HepG2 (cell line): ENCODE results near the gene ACOT6.

Experiments
- AHR ChIP-seq: IDR thresholded peaks from 2 replicates; pipeline ENCODE4 v1.6.1; 2018; ENCODE audit warnings: missing genetic modification reagents, missing compliant biosample characterization
- ATF2 ChIP-seq: sonication (generic); formaldehyde crosslinking; IDR thresholded peaks from 2 replicates; pipeline ENCODE4 v1.4.0; 2020; ENCODE audit warnings: missing genetic modification reagents
- BCL3 ChIP-seq: sonication (generic); formaldehyde crosslinking; IDR thresholded peaks from 2 replicates; pipeline ENCODE4 v1.5.1; 2020; ENCODE audit warnings: mild to moderate bottlenecking, missing genetic modification reagents, moderate library complexity
- CTCF ChIP-seq: sonication (generic); formaldehyde crosslinking; IDR thresholded peaks from 2 replicates; pipeline ENCODE4 v1.5.0; 2020; ENCODE audit warnings: mild to moderate bottlenecking, missing genetic modification reagents, moderate library complexity
- FIP1L1 ChIP-seq: fragments of 200-400 bp; formaldehyde crosslinking; IDR thresholded peaks from 2 replicates; pipeline ENCODE4 v1.6.1; 2018; ENCODE audit warnings: low read depth, mild to moderate bottlenecking, low read length, moderate library complexity, borderline replicate concordance; ENCODE audit not compliant: insufficient read depth
- MAFF ChIP-seq: IDR thresholded peaks from 2 replicates; pipeline ENCODE4 v1.6.1; 2011; ENCODE audit warnings: low read depth, low read length, improper control_type of control experiment
- MXD3 ChIP-seq: IDR thresholded peaks from 2 replicates; pipeline ENCODE4 v1.6.1; 2016; ENCODE audit warnings: mild to moderate bottlenecking, missing biosample characterization, missing genetic modification reagents
- PRDM4 ChIP-seq: sonication (generic); formaldehyde crosslinking; IDR thresholded peaks from 2 replicates; pipeline ENCODE4 v1.9.0; 2021; ENCODE audit warnings: missing genetic modification reagents, borderline replicate concordance
- ZNF234 ChIP-seq: sonication (generic); formaldehyde crosslinking; conservative IDR thresholded peaks from 2 replicates; pipeline ENCODE4 v1.5.1; 2020; ENCODE audit warnings: mild to moderate bottlenecking, missing genetic modification reagents

- TF ChIP-seq ZNF234 (CRISPR knock-in tag) (no peak), PRDM4 (CRISPR knock-in tag) (no peak), BCL3 (CRISPR knock-in tag) (no peak), AHR (no peak), FIP1L1 (no peak), CTCF (CRISPR knock-in tag) (no peak), MXD3 (CRISPR knock-in tag) (no peak), ATF2 (CRISPR knock-in tag) (no peak), MAFF (no peak)
These were observed 9.3 kb upstream of the ACOT6 start for GRCh38 chr14:73602994-73603393.
